Panc1 (cell line): Measurements from ENCODE around the gene ADGRV1.

Experiments
- CTCF ChIP-seq: fragments of 450-650 bp; IDR thresholded peaks from 2 replicates; pipeline ENCODE4 v1.5.1; 2017; ENCODE audit warnings: mild to moderate bottlenecking
- POLR2AphosphoS5 ChIP-seq: IDR thresholded peaks from 2 replicates; pipeline ENCODE4 v1.6.1; 2012; ENCODE audit warnings: mild to moderate bottlenecking, low read depth, low read length, moderate library complexity
- REST ChIP-seq, 2 experiments: IDR thresholded peaks; 2 replicates each; pipeline ENCODE4 v1.6.1; 2011 to 2012; ENCODE audit warnings: low read depth in 2 of 2, control low read depth in 1 of 2, low read length in 1 of 2, mild to moderate bottlenecking in 1 of 2, moderate library complexity in 1 of 2; ENCODE audit not compliant: insufficient read depth in 1 of 2
- SIN3A ChIP-seq: IDR thresholded peaks from 2 replicates; pipeline ENCODE4 v1.6.1; 2012; ENCODE audit warnings: low read depth, mild to moderate bottlenecking, low read length, moderate library complexity, borderline replicate concordance; ENCODE audit not compliant: insufficient read depth

- TF ChIP-seq CTCF (no peak), SIN3A (no peak), POLR2AphosphoS5 (no peak), REST (IDR thresholded peaks at IDR 0.05; ENCODE audit: insufficient read depth in 1 of 2, low read depth in 2 of 2, low read length in 1 of 2) (no peak)
These were observed 323.1 kb downstream of the ADGRV1 start for GRCh38 chr5:90881626-90882150.
